ENCODE data around the gene PLEKHD1. TPM values are rescaled to one million over a fixed set of nuclear protein-coding genes. Genes with fewer than 3 reads are reported as not detected.

PLEKHD1 gene
- total RNA-seq, 2 experiments from 2014 or later, result 0.09 to 0.19 TPM

DNA sequence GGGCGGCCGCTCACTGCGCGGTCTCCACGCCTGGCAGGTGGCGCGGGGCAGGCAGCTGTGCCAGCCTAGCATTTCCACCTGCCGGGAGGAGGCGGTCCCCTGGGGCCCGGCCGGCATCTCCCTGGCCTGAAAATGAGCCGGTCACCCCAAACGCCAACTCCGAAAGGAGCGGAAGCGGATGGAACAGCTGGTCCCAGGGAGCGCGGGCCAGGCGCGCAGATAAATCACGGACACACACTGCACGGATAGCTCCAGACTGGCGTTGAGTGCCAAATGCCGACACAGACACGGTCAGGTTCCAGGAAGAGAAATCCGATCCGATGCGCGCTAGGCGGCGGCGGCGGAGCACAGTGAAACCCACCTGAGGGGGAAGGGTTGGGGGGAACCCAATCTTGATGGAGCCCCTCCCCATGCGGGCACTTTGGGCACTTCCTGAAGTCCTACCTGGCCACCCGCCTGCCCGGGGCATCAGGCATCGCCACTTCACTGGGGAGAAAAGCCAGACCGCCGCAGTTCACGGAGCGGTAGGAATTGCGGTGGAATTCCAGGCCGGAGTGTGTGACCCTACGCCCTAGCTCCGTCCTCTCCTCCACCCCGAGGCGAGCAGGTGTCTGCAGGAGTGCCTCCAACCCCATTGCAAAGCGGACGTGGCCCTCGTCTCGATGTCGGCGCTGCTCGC lies 624 bp upstream of the PLEKHD1 start:
- Histone ChIP-seq H3K9me2 (ENCODE audit: insufficient read depth, low read length) (no peaks in the 10 kb centered on the region), H3K4me2 (ENCODE audit: low read length) (no peak overlapping the region), H2AFZ (ENCODE audit: low read length) (no peak overlapping the region), H3K9me3 (ENCODE audit: low read length) (no peaks in the 10 kb centered on the region), H3K36me3 (ENCODE audit: insufficient read depth, low read length) (no peaks in the 10 kb centered on the region), H3K79me2 (ENCODE audit: insufficient read depth, low read depth, low read length) (no peaks in the 10 kb centered on the region), H3K4me3 (ENCODE audit: low read depth, low read length, poor library complexity, severe bottlenecking) (no peak overlapping the region), H3K4me1 (ENCODE audit: insufficient read depth, low read length, poor library complexity, severe bottlenecking) (peaks cover 39% of the 10 kb centered on the region), H3K27ac (ENCODE audit: low read depth, low read length, poor library complexity, severe bottlenecking) (no peak overlapping the region), H4K20me1 (ENCODE audit: insufficient read depth, low read length) (no peaks in the 10 kb centered on the region)
- no peak for DNase-seq (ENCODE audit: low spot score)
- ChIA-PET CTCF (ENCODE audit: unreplicated experiment) (no interaction called here), POLR2A (no interaction called here)
- TF ChIP-seq EZH2phosphoT487 (IDR thresholded peaks at IDR 0.05; ENCODE audit: borderline replicate concordance, low read depth, low read length), result no peak
- no peak for TF ChIP-seq CTCF (conservative IDR thresholded peaks at IDR 0.05; ENCODE audit: low read length)
- intact Hi-C loops (cut with micrococcal nuclease; ENCODE audit: unreplicated experiment), result no loop called here
- no TSS peak for BruUV-seq (replicated peaks)

DNA sequence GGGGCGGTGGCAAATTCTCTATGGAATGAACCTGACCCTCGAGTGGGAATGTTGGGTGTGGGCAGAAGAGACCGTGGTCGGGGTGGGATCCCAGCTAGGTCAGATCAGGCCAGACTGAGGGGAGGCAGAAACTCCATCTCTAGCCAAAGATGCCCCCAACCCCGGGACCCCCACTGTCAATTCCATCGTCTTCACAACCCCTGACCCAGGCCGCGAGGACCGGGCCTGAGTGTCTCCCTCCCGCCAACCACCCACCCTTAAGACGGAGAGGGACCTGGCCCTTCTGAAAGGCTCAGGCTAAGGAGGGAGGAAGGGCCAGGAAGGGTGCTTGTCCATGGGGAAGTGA lies 760 bp downstream of the PLEKHD1 start:
- H3K4me2 ChIP-seq (ENCODE audit: low read length), result no peak overlapping the region
- TF ChIP-seq EZH2phosphoT487 (IDR thresholded peaks at IDR 0.05; ENCODE audit: borderline replicate concordance, low read depth, low read length), result no peak
- TF ChIP-seq CTCF (conservative IDR thresholded peaks at IDR 0.05; ENCODE audit: low read length), result no peak
- intact Hi-C loops (cut with micrococcal nuclease; ENCODE audit: unreplicated experiment), result no loop called here
- ChIA-PET POLR2A (no interaction called here), CTCF (ENCODE audit: unreplicated experiment) (no interaction called here)
- no peaks in the 10 kb centered on the region for H3K9me3 ChIP-seq (ENCODE audit: low read length)
- no peak overlapping the region for H2AFZ ChIP-seq (ENCODE audit: low read length)
- H3K4me1 ChIP-seq (ENCODE audit: insufficient read depth, low read length, poor library complexity, severe bottlenecking), result peaks cover 27% of the 10 kb centered on the region
- H3K79me2 ChIP-seq (ENCODE audit: insufficient read depth, low read depth, low read length), result no peaks in the 10 kb centered on the region
- no peaks in the 10 kb centered on the region for H3K36me3 ChIP-seq (ENCODE audit: insufficient read depth, low read length)
- H3K4me3 ChIP-seq (ENCODE audit: low read depth, low read length, poor library complexity, severe bottlenecking), result no peak overlapping the region
- no peaks in the 10 kb centered on the region for H3K9me2 ChIP-seq (ENCODE audit: insufficient read depth, low read length)
- DNase-seq (ENCODE audit: low spot score), result no peak
- BruUV-seq (replicated peaks), result no TSS peak
- no peak overlapping the region for H3K27ac ChIP-seq (ENCODE audit: low read depth, low read length, poor library complexity, severe bottlenecking)
- no peaks in the 10 kb centered on the region for H4K20me1 ChIP-seq (ENCODE audit: insufficient read depth, low read length)

GRCh38 chr14:69485701-69486100 lies 1.2 kb downstream of the PLEKHD1 start:
- intact Hi-C loops (cut with micrococcal nuclease; ENCODE audit: unreplicated experiment), result no loop called here
- no peak overlapping the region for H3K4me3 ChIP-seq (ENCODE audit: low read depth, low read length, poor library complexity, severe bottlenecking)
- DNase-seq (ENCODE audit: low spot score), result no peak
- H3K36me3 ChIP-seq (ENCODE audit: insufficient read depth, low read length), result no peaks in the 10 kb centered on the region
- H4K20me1 ChIP-seq (ENCODE audit: insufficient read depth, low read length), result no peaks in the 10 kb centered on the region
- H2AFZ ChIP-seq (ENCODE audit: low read length), result no peak overlapping the region
- H3K79me2 ChIP-seq (ENCODE audit: insufficient read depth, low read depth, low read length), result no peaks in the 10 kb centered on the region
- no peak overlapping the region for H3K4me2 ChIP-seq (ENCODE audit: low read length)
- H3K27ac ChIP-seq (ENCODE audit: low read depth, low read length, poor library complexity, severe bottlenecking), result no peak overlapping the region
- no peaks in the 10 kb centered on the region for H3K9me3 ChIP-seq (ENCODE audit: low read length)
- ChIA-PET CTCF (ENCODE audit: unreplicated experiment) (no interaction called here), POLR2A (no interaction called here)
- no peaks in the 10 kb centered on the region for H3K9me2 ChIP-seq (ENCODE audit: insufficient read depth, low read length)
- no TSS peak for BruUV-seq (replicated peaks)
- no peak for TF ChIP-seq EZH2phosphoT487 (IDR thresholded peaks at IDR 0.05; ENCODE audit: borderline replicate concordance, low read depth, low read length)
- no peak for TF ChIP-seq CTCF (conservative IDR thresholded peaks at IDR 0.05; ENCODE audit: low read length)
- H3K4me1 ChIP-seq (ENCODE audit: insufficient read depth, low read length, poor library complexity, severe bottlenecking), result peaks cover 23% of the 10 kb centered on the region

All from OCI-LY7 (cell line).